ENCODE results near the gene SYVN1.

DNA sequence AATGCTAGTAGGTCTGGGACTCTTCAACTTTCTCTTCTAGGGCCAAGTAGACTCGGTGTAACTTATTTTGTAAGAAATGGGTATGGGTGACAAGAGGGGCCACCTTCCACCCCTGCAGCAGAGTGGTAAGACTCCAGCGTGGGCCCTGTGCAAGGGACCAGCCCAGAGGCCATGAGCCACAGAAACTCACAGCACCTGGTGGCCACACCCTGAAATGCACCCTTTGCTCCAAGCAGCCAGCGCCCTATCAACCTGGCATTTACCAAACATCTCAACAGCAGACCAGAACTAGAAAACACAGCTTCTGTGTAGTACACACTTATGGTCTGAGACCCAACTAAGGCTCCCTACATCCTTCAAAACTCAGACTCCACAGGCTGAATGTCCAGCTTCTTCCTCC, 56.2 kb downstream of the SYVN1 start:
- no peak for TF ChIP-seq POLR2A (IDR thresholded peaks at IDR 0.05)
- TF ChIP-seq, protein P1, sequence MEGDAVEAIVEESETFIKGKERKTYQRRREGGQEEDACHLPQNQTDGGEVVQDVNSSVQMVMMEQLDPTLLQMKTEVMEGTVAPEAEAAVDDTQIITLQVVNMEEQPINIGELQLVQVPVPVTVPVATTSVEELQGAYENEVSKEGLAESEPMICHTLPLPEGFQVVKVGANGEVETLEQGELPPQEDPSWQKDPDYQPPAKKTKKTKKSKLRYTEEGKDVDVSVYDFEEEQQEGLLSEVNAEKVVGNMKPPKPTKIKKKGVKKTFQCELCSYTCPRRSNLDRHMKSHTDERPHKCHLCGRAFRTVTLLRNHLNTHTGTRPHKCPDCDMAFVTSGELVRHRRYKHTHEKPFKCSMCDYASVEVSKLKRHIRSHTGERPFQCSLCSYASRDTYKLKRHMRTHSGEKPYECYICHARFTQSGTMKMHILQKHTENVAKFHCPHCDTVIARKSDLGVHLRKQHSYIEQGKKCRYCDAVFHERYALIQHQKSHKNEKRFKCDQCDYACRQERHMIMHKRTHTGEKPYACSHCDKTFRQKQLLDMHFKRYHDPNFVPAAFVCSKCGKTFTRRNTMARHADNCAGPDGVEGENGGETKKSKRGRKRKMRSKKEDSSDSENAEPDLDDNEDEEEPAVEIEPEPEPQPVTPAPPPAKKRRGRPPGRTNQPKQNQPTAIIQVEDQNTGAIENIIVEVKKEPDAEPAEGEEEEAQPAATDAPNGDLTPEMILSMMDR (IDR thresholded peaks at IDR 0.05), result peak; percentile 32 to 65 (median 53)
